ENCODE results near the gene PSMA4. TPM values are rescaled to one million over a fixed set of nuclear protein-coding genes. Genes with fewer than 3 reads are reported as not detected.

The PSMA4 gene
- total RNA-seq = 221 and 428 TPM in 2 replicates

DNA sequence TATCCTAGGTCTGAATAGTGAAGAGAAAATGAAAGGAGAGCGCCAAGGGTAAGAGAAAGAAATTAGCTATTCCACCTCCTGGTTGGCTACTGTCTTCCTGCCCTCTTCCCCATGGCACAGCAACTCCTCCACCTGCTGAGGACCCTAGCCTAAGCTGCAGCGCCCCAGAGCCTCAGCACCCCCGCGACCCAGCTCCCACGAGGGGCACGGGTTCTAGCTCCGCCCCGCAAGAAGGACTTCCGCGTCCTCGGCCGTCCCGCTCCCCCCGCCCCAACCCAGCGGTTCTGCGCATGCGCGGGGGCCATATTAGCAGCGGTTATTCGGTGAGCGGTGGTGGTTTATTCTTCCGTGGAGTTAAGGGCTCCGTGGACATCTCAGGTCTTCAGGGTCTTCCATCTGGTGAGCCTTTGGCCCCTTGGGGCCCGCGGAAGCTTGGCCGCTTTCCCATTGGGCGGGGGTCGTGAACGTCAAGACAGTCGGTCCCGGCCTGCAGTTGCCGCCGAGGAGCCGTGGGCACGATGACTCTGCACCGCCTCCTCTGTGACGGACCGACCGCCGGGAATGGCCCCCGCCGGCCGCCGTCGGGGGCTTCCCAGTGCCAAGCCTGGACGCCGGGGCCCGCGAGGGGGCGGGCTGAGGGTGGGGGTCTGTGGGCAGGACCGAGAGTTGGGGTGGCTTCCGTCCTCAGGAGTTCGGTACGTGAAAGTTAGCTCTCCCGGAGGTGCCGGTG, at the start of gene PSMA4:
TSS of gene PSMA4 (plus strand) at position 304 of the 730 bp plus-strand sequence. CDS start 1,484 bp downstream, outside the sequence.

DNA sequence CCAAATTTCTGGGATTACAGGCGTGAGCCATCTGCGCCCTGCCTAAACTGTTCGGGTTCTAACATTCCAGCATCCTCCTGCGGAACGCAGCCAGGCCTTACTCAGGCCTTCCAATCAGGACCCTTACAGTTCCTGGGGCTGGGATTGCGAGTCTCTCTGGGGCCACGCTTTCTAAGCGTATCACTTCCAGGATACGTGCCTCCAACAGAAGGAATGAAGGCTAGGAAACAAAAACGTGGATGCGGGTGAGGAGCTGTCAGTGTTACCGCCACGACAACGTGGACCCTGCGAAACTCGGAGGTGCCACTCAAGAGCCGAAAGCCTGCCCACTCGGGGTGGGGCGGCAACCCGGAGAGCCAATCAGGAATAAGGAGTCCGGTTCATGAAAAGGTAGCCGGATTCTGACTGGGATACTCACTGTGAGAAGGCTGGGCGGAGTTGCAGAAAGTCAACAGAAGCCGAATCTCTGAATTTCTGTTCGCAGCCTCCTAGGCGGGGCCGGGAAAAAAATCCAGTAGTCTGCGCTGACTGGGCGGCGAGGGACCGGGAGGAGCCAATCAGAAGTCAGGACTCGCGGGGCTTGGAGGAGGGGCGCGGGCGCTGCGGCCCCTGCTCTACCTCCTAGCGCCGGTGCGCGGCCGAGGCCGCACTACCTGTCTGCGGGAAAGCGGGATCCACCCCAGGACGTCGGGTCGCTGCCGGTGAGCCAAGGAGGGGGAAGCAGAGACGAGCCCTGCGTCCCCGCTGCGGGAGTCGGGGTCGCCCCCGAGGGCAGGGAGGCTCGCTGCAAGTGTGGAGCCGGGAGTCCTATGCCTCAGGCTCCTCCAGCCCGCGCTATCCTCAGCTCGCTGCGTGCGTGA, 33.0 kb upstream of the PSMA4 start, which contains the start of gene HYKK:
TSS of gene HYKK (plus strand) at position 607 of the 860 bp plus-strand sequence. CDS start 5,512 bp downstream, outside the sequence.

DNA sequence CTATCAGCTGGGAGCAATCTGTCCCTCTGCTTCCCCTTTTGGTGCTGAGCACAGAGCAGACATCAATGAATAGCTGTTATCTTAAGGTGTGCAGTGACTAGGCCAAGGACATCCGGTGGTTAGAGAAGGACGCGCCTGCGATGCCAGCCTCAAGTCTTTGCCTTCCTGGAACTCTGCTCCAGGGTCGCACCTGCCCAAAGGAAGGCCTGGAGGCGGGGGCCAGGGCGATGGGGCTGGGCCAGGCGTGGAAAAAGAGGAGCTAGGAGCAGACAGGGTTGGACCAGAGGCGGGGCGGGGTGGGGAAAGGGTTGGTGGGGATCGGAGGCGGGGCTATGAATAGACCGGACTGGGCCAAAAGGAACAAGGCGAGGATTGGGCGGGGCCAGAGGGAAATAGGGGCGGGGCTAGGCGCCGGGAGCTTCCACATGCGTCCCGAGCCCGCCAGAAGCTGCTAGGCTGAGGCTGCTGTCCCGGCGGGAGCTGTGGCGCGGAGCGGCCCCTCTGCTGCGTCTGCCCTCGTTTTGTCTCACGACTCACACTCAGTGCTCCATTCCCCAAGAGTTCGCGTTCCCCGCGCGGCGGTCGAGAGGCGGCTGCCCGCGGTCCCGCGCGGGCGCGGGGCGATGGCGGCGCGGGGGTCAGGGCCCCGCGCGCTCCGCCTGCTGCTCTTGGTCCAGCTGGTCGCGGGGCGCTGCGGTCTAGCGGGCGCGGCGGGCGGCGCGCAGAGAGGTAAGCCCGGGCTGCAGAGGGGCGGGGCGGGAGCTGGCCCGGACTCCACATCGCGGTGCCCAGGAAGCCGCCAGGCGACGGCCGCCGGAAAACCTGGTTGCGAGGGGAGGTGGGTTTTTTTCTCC, 25.1 kb downstream of the PSMA4 start, which contains the start of gene CHRNA5:
TSS of gene CHRNA5 (plus strand) at position 424 of the 854 bp plus-strand sequence. CDS start at position 624, 200 bp downstream.

Other genes starting within 250 kb of the PSMA4 start
- 78.7 and 96.1 TPM in 2 replicates for gene SKIC8, start 240.8 kb upstream of the PSMA4 start, total RNA-seq
- gene CRABP1, start 200.1 kb upstream of the PSMA4 start, total RNA-seq = not detected in 2 replicates
- 23.4 and 25.9 TPM in 2 replicates for gene IREB2, start 102.2 kb upstream of the PSMA4 start, total RNA-seq
- 2.7 and 4.9 TPM in 2 replicates for gene HYKK, start 32.9 kb upstream of the PSMA4 start, total RNA-seq
- 1.6 and 5.1 TPM in 2 replicates for gene CHRNA5, start 25.1 kb downstream of the PSMA4 start, total RNA-seq
- not detected in 2 replicates for gene CHRNA3, start 80.6 kb downstream of the PSMA4 start, total RNA-seq
- gene CHRNB4, start 100.8 kb downstream of the PSMA4 start, total RNA-seq = not detected in 2 replicates